H9 (cell line): ENCODE data around the gene CYP1B1. TPM values are rescaled to one million over a fixed set of nuclear protein-coding genes. Genes with fewer than 3 reads are reported as not detected.

ENCODE experiments used
- DNase-seq: peaks from one replicate; pipeline ENCODE4 v3.0.0-alpha.2; 2017
- H2AFZ ChIP-seq: one replicate; pipeline ENCODE4 v1.6.1; 2013; ENCODE audit warnings: mild to moderate bottlenecking, low read length, control low read depth, moderate library complexity
- H2AK5ac ChIP-seq: 2 replicates; pipeline ENCODE4 v1.6.1; 2013; ENCODE audit warnings: low read length, control low read depth, mixed read lengths; ENCODE audit not compliant: insufficient read length
- H2BK120ac ChIP-seq: one replicate; pipeline ENCODE4 v1.6.1; 2013; ENCODE audit warnings: low read depth, mild to moderate bottlenecking, low read length, control low read depth, inconsistent platforms; ENCODE audit not compliant: poor library complexity, severe bottlenecking
- H2BK12ac ChIP-seq: 2 replicates; pipeline ENCODE4 v1.6.1; 2013; ENCODE audit warnings: low read length, control low read depth, mixed read lengths, low read depth; ENCODE audit not compliant: insufficient read length
- H2BK15ac ChIP-seq: 2 replicates; pipeline ENCODE4 v1.6.1; 2013; ENCODE audit warnings: low read depth, low read length, control low read depth
- H2BK20ac ChIP-seq: one replicate; pipeline ENCODE4 v1.6.1; 2013; ENCODE audit warnings: low read depth, mild to moderate bottlenecking, low read length, control low read depth, inconsistent platforms; ENCODE audit not compliant: poor library complexity, severe bottlenecking
- H2BK5ac ChIP-seq: 2 replicates; pipeline ENCODE4 v1.6.1; 2013; ENCODE audit warnings: low read length, control low read depth, mixed read lengths; ENCODE audit not compliant: insufficient read length
- H3K14ac ChIP-seq: 2 replicates; pipeline ENCODE4 v1.6.1; 2013; ENCODE audit warnings: low read length, control low read depth; ENCODE audit not compliant: insufficient read depth
- H3K18ac ChIP-seq: 2 replicates; pipeline ENCODE4 v1.6.1; 2013; ENCODE audit warnings: low read depth, mild to moderate bottlenecking, mixed read lengths, low read length, control low read depth; ENCODE audit not compliant: insufficient read length
- H3K23ac ChIP-seq: 2 replicates; pipeline ENCODE4 v1.6.1; 2013; ENCODE audit warnings: low read length, control low read depth, mixed read lengths, low read depth; ENCODE audit not compliant: insufficient read length
- H3K23me2 ChIP-seq: 2 replicates; pipeline ENCODE4 v1.6.1; 2013; ENCODE audit warnings: low read depth, mild to moderate bottlenecking, mixed read lengths, low read length, control low read depth; ENCODE audit not compliant: insufficient read length, poor library complexity, severe bottlenecking
- H3K27ac ChIP-seq: 2 replicates; pipeline ENCODE4 v1.5.1; 2013; ENCODE audit warnings: low read length, control low read depth, mixed read lengths, low read depth; ENCODE audit not compliant: insufficient read length
- H3K27me3 ChIP-seq: 2 replicates; pipeline ENCODE4 v1.6.1; 2013; ENCODE audit warnings: low read length, control low read depth, inconsistent platforms; ENCODE audit not compliant: insufficient read depth
- H3K4ac ChIP-seq: 2 replicates; pipeline ENCODE4 v1.6.1; 2013; ENCODE audit warnings: low read depth, mild to moderate bottlenecking, control low read depth, inconsistent platforms, low read length, moderate library complexity
- H3K4me1 ChIP-seq: 2 replicates; pipeline ENCODE4 v1.6.1; 2013; ENCODE audit warnings: low read length, control low read depth, inconsistent platforms; ENCODE audit not compliant: insufficient read depth
- H3K4me2 ChIP-seq: 2 replicates; pipeline ENCODE4 v1.6.1; 2013; ENCODE audit warnings: low read length, control low read depth, mixed read lengths; ENCODE audit not compliant: insufficient read length, insufficient read depth
- H3K56ac ChIP-seq: 2 replicates; pipeline ENCODE4 v1.6.1; 2013; ENCODE audit warnings: low read depth, mild to moderate bottlenecking, mixed read lengths, low read length, control low read depth; ENCODE audit not compliant: insufficient read length
- H3K79me1 ChIP-seq: 2 replicates; pipeline ENCODE4 v1.6.1; 2013; ENCODE audit warnings: low read depth, mild to moderate bottlenecking, moderate library complexity, low read length, control low read depth, inconsistent platforms; ENCODE audit not compliant: insufficient read depth, poor library complexity, severe bottlenecking
- H3K79me2 ChIP-seq: 2 replicates; pipeline ENCODE4 v1.6.1; 2013; ENCODE audit warnings: low read length, control low read depth, inconsistent platforms; ENCODE audit not compliant: insufficient read depth
- H3K9ac ChIP-seq: 2 replicates; pipeline ENCODE4 v1.6.1; 2013; ENCODE audit warnings: low read length, control low read depth, mixed read lengths; ENCODE audit not compliant: insufficient read length; ENCODE audit errors: extremely low read depth
- H3K9me3 ChIP-seq: one replicate; pipeline ENCODE4 v1.6.1; 2013; ENCODE audit warnings: low read depth, low read length, inconsistent platforms; ENCODE audit not compliant: control insufficient read depth
- H3T11ph ChIP-seq: one replicate; pipeline ENCODE4 v1.6.1; 2013; ENCODE audit warnings: mild to moderate bottlenecking, low read length, control low read depth, inconsistent platforms
- H4K20me1 ChIP-seq: one replicate; pipeline ENCODE4 v1.6.1; 2013; ENCODE audit not compliant: control insufficient read depth, insufficient read length, insufficient read depth
- H4K5ac ChIP-seq: 2 replicates; pipeline ENCODE4 v1.6.1; 2013; ENCODE audit warnings: low read depth, mild to moderate bottlenecking, mixed read lengths, low read length, control low read depth; ENCODE audit not compliant: insufficient read length
- H4K8ac ChIP-seq: replicated peaks from 2 replicates; pipeline ENCODE4 v1.6.1; 2013; ENCODE audit warnings: low read length, control low read depth, mixed read lengths, low read depth; ENCODE audit not compliant: insufficient read length
- H4K91ac ChIP-seq: 2 replicates; pipeline ENCODE4 v1.6.1; 2013; ENCODE audit warnings: low read depth, mild to moderate bottlenecking, moderate library complexity, mixed read lengths, low read length, control low read depth; ENCODE audit not compliant: insufficient read length
- H3K27ac Mint-ChIP-seq, 3 experiments: 2 replicates in 2 of 3; 3 replicates in 1 of 3; pipeline ENCODE4 v1.8.0; 2020 to 2021; ENCODE audit warnings: mixed read lengths in 3 of 3, mild to moderate bottlenecking in 1 of 3, moderate library complexity in 1 of 3
- H3K27me3 Mint-ChIP-seq: 2 replicates; pipeline ENCODE4 v1.8.0; 2021; ENCODE audit warnings: low read depth, mild to moderate bottlenecking, moderate library complexity, mixed read lengths
- H3K36me3 Mint-ChIP-seq, 3 experiments: 2 replicates in 2 of 3; 3 replicates in 1 of 3; pipeline ENCODE4 v1.8.0; 2020 to 2021; ENCODE audit warnings: low read depth in 3 of 3, mixed read lengths in 3 of 3; ENCODE audit not compliant: insufficient read depth in 1 of 3
- H3K4me1 Mint-ChIP-seq, 2 experiments: 2 replicates each; pipeline ENCODE4 v1.8.0; 2020; ENCODE audit warnings: mixed read lengths in 2 of 2
- H3K4me3 Mint-ChIP-seq, 2 experiments: 2 replicates in 1 of 2; 3 replicates in 1 of 2; pipeline ENCODE4 v1.8.0; 2020 to 2021; ENCODE audit warnings: mild to moderate bottlenecking in 2 of 2, mixed read lengths in 2 of 2, moderate library complexity in 1 of 2
- H3K9me3 Mint-ChIP-seq, 2 experiments: 2 replicates in 1 of 2; 3 replicates in 1 of 2; pipeline ENCODE4 v1.8.0; 2020; ENCODE audit warnings: mild to moderate bottlenecking in 2 of 2, mixed read lengths in 2 of 2, moderate library complexity in 1 of 2
- WGBS: extraction: QIAGEN DNeasy Blood & Tissue Kit; methylation state at CpG from one replicate; pipeline ENCODE4 v1.1.7; 2013; ENCODE audit warnings: missing lambda C conversion rate, low lambda C conversion rate, mixed read lengths; ENCODE audit not compliant: insufficient read length; ENCODE audit errors: extremely low coverage; 5-methylcytosine and 5-hydroxymethylcytosine counted together
- total RNA-seq: library from RNA; stranded (reverse); gene quantifications from 2 replicates; pipeline ENCODE4 v1.2.1, GENCODE V29; 2021
- TF ChIP-seq, protein P1 (sequence below): fragments of 200-600 bp; sonication (generic); conservative IDR thresholded peaks from 3 replicates; pipeline ENCODE4 v1.8.0; 2021; ENCODE audit warnings: antibody characterized with exemption, mild to moderate bottlenecking

CYP1B1 gene
- total RNA-seq, 1 experiment from 2014 or later = 2.7 TPM

DNA sequence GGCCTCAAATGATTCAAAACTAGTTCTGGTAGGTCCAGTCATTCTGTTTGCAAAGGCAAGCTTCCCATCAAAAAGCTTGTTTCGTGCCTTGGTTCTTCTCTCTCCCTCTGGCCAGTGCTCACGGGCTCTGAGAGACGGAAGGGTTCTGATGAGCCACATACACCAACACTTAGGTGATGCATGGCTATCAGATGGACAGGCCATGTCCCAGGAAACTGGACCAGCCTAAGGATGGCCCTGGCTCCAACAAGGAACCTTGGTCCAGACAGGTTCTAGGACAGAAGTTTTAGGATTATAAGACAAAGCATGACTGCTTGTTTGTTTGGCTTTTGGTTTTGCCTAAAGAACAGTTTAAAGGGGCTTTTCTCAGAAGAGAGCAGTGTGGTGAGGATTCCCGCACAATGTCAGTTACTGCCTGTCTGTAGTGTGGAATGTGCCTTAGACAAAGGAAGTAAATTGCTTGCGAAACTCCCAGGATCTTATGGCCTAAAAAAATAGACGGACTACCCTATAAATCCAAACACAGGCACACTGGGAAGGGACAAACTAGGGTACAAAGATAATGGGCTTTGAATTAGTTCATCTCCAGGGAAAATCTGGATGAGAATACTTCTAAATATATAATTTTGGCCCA lies 10.3 kb downstream of the CYP1B1 start:
- H4K5ac ChIP-seq = no peak overlapping the region
- no peaks in the 10 kb centered on the region for H3K9me3 ChIP-seq
- no peak overlapping the region for H4K91ac ChIP-seq
- H2BK15ac ChIP-seq = no peak overlapping the region
- H3K79me2 ChIP-seq = no peaks in the 10 kb centered on the region
- no peaks in the 10 kb centered on the region for H3K27me3 ChIP-seq
- Mint-ChIP-seq H3K27ac (no peak overlapping the region), H3K4me3 (no peak overlapping the region), H3K36me3 (no peaks in the 10 kb centered on the region), H3K27me3 (peaks cover 1% of the 10 kb centered on the region), H3K4me1 (peaks cover 0 to 5% of the 10 kb centered on the region in 2 experiments; a peak in 1 of 4 replicates), H3K9me3 (no peaks in the 10 kb centered on the region; a peak in 1 of 5 replicates)
- no peak overlapping the region for H2BK12ac ChIP-seq
- H3T11ph ChIP-seq = no peak overlapping the region
- no peaks in the 10 kb centered on the region for H4K20me1 ChIP-seq
- H2BK120ac ChIP-seq = no peak overlapping the region
- no peak overlapping the region for H4K8ac ChIP-seq
- no peak overlapping the region for H3K4ac ChIP-seq
- H3K27ac ChIP-seq = no peak overlapping the region
- H3K9ac ChIP-seq = no peak overlapping the region
- TF ChIP-seq, protein P1, sequence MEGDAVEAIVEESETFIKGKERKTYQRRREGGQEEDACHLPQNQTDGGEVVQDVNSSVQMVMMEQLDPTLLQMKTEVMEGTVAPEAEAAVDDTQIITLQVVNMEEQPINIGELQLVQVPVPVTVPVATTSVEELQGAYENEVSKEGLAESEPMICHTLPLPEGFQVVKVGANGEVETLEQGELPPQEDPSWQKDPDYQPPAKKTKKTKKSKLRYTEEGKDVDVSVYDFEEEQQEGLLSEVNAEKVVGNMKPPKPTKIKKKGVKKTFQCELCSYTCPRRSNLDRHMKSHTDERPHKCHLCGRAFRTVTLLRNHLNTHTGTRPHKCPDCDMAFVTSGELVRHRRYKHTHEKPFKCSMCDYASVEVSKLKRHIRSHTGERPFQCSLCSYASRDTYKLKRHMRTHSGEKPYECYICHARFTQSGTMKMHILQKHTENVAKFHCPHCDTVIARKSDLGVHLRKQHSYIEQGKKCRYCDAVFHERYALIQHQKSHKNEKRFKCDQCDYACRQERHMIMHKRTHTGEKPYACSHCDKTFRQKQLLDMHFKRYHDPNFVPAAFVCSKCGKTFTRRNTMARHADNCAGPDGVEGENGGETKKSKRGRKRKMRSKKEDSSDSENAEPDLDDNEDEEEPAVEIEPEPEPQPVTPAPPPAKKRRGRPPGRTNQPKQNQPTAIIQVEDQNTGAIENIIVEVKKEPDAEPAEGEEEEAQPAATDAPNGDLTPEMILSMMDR = no peak
- H3K23ac ChIP-seq = no peak overlapping the region
- H2AK5ac ChIP-seq = no peak overlapping the region
- no peak overlapping the region for H3K18ac ChIP-seq
- DNase-seq = no peak
- no CpG with 5 or more reads among the region's 6 CpGs for WGBS
- no peak overlapping the region for H2BK20ac ChIP-seq
- H3K14ac ChIP-seq = no peak overlapping the region
- H2BK5ac ChIP-seq = no peak overlapping the region
- no peaks in the 10 kb centered on the region for H3K79me1 ChIP-seq
- H3K56ac ChIP-seq = no peak overlapping the region
- H3K4me2 ChIP-seq = no peak overlapping the region
- no peaks in the 10 kb centered on the region for H3K23me2 ChIP-seq
- H3K4me1 ChIP-seq = no peaks in the 10 kb centered on the region
- no peak overlapping the region for H2AFZ ChIP-seq
